Fibroblast of skin of scalp (primary cell): ENCODE results near the gene PDS5A. TPM values are rescaled to one million over a fixed set of nuclear protein-coding genes. Genes with fewer than 3 reads are reported as not detected.
"Not testable (repeated sequence)": the region's sequence is repeated elsewhere in the genome, so short reads cannot be mapped to it uniquely, and the experiment has no call there.

Experiments
- DNase-seq: peaks from one replicate; pipeline ENCODE4 v3.0.0-alpha.2; 2013
- polyA plus RNA-seq, 2 experiments: library from polyadenylated mRNA; unstranded; fragments of 120-200 nt; gene quantifications; one replicate each; pipeline ENCODE4 v1.2.1, GENCODE V29; 2013; ENCODE audit not compliant: insufficient read length in 2 of 2

The PDS5A gene, protein sequence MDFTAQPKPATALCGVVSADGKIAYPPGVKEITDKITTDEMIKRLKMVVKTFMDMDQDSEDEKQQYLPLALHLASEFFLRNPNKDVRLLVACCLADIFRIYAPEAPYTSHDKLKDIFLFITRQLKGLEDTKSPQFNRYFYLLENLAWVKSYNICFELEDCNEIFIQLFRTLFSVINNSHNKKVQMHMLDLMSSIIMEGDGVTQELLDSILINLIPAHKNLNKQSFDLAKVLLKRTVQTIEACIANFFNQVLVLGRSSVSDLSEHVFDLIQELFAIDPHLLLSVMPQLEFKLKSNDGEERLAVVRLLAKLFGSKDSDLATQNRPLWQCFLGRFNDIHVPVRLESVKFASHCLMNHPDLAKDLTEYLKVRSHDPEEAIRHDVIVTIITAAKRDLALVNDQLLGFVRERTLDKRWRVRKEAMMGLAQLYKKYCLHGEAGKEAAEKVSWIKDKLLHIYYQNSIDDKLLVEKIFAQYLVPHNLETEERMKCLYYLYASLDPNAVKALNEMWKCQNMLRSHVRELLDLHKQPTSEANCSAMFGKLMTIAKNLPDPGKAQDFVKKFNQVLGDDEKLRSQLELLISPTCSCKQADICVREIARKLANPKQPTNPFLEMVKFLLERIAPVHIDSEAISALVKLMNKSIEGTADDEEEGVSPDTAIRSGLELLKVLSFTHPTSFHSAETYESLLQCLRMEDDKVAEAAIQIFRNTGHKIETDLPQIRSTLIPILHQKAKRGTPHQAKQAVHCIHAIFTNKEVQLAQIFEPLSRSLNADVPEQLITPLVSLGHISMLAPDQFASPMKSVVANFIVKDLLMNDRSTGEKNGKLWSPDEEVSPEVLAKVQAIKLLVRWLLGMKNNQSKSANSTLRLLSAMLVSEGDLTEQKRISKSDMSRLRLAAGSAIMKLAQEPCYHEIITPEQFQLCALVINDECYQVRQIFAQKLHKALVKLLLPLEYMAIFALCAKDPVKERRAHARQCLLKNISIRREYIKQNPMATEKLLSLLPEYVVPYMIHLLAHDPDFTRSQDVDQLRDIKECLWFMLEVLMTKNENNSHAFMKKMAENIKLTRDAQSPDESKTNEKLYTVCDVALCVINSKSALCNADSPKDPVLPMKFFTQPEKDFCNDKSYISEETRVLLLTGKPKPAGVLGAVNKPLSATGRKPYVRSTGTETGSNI (N-terminal part only)
- 34.2 TPM for polyA plus RNA-seq (2013, experiment 1 of 2; ENCODE audit: insufficient read length)
- 38.3 TPM for polyA plus RNA-seq (2013, experiment 2 of 2; ENCODE audit: insufficient read length)

DNA sequence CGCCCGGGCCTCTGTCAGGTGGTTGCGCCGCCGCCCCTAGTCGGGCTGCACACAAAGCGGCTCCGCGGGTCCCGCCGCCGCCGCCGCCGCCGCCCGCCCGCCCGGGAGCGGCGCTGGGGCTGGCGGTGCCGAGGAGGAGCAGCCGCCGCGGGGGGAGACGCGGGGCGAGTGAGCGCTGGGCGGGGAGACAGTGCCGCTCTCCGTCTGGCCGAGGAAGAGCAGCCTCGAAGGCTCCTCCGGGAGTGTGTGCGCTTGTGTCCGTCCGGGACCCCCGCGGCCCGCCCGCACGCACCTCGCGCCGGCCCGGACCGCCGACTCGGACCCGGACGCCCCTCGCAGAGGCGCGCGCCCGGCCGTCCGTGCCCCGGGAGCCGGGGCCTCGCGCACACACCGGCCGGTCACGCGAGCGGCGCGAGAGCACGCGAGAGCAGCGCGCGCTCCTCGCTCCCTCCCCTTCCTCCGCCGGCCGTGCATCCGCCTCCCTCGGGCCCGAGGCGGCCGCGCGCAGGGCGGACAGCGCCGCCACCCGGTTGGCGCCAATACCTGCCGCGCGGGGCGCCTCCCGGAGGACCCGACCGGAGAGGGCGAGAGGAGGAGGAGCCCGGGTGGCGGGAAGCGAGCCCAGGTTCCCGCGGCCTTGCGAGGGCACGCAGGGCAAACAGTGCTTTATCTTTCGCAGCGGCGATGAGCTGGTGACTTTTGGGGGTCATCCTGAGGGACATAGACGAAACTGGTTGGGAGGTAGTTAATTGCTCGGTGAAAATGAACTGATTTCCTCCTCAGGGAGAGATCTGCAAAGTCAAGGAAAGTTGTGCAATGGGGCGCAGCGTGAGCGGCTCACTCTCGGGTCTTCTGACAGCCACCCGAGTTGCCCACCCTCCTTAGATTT is at the start of gene PDS5A:
Gene PDS5A (minus strand): TSS at position 423 of the 889 bp plus-strand sequence. CDS start 1,334 bp downstream, outside the sequence.
- peak; percentile 93 for DNase-seq

DNA sequence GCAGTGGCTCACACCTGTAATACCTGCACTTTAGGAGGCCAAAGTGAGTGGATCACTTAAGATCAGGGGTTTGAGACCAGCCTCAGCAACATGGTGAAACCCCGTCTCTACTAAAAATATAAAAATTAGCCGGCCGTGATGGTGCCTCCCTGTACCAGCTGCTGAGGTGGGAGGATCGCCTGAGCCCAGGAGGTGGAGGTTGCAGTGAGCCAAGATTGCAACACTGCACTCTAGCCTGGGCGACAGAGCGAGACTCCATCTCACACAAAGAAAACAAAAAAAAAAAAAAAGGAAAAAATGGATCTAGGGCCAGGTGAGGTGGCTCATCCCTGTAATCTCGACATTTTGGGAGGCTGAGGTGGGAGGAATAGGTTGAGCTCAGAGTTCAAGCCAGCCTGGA is 46.3 kb upstream of the PDS5A start:
- not testable (repeated sequence) for DNase-seq

DNA sequence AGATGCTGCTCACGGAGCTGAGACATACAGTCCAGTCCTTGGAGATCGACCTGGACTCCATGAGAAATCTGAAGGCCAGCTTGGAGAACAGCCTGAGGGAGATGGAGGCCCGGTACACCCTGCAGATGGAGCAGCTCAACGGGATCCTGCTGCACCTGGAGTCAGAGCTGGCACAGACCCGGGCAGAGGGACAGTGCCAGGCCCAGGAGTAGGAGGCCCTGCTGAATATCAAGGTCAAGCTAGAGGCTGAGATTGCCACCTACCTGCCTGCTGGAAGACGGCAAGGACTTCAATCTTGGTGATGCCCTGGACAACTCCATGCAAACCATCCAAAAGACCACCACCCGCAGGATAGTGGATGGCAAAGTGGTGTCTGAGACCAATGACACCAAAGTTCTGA is 43.4 kb upstream of the PDS5A start:
- not testable (repeated sequence) for DNase-seq

DNA sequence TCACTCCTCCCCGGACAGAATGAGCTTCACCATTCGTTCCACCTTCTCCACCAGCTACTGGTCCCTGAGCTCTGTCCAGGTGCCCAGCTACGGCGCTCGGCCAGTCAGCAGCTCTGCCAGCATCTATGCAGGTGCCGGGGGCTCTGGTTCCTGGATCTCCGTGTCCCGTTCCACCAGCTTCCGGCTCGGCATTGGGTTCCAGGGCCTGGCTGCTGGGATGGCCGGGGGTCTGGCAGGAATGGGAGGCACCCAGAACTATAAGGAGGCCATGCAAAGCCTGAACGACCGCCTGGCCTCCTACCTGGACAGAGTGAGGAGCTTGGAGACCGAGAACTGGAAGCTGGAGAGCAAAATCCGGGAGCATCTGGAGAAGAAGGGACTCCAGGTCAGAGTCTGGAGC is 42.5 kb upstream of the PDS5A start:
- DNase-seq = no peak

DNA sequence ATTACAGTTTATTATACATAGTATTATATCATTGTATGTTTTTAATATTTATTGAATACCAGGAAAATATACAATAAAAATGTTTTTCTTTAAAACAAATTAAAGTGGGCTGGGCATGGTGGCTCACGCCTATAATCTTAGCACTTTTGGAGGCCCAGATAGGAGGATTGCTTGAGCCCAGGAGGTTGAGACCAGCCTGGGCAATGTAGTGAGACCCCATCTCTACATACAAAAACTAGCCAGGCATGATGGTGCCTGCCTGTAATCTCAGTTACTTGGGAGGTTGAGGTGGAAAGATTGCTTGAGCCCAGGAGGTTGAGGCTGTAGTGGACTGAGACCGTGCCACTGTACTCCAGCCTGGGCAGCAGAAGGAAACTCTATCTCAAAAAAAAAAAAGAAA is 38.3 kb upstream of the PDS5A start:
- DNase-seq = no peak

DNA sequence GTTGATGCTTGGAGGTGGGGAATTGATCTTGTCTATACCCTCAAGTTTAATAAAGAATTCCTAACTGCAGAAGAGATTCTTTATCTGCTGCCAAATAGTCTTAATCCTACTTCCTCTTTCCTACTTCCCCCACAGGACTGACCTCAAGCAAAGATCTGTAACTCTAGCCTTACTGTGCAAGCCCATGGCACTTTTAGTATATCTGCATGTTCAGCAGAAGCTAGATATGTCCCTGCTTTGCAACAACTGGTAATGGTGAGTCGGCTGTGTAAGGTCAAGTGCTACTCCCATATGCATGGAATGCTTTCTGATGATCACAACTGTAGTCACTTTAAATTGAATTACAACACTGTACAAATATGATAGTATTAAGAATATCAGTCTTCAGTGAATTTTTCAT is 26.3 kb upstream of the PDS5A start:
- peak; percentile 37 for DNase-seq

DNA sequence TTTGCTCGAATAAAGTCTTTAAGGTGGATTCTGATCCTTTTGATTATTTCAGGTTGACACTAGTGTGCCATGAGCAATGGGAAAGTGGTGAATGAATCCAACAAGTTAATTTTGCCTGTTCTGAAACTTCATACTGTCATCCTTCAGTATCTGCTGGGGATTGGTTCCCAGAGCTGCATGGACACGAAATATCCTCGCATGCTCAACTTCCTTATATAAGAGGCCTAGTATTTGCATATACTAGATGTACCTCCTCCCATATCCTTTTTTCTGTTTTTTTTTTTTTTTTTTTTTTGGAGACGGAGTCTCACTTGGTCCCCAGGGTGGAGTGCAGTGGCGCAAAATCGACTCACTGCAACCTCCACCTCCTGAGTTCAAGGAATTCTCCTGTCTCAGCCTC is 23.0 kb upstream of the PDS5A start:
- no peak for DNase-seq

DNA sequence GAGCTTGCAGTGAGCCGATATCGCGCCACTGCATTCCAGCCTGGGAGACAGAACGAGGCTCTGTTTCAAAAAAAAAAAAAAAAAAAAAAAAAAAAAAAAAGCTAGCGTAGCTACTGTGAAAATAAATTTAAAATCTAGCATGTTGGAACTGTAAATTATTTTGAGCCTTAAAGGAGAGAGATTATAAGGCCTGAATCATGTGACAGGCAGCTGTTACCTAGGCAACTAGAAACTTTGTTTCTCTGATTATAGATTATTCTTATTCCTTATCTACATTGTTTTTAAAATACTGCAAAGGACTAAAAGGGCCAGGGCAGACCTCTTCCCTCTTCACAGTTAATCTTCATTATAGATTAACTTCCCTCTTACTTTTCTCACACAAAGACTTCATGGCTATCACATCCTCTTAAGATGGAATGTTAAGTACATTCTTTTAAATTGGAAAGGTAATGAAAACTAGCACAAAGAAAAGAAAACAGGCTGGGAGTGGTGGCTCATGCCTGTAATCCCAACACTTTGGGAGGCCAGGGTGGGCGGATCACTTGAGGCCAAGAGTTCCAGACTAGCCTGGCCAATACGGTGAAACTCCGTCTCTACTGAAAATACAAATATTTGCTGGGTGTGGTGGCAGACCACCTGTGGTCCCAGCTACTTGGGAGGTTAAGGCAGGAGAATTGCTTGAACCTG is 21.1 kb upstream of the PDS5A start:
- no peak for DNase-seq

DNA sequence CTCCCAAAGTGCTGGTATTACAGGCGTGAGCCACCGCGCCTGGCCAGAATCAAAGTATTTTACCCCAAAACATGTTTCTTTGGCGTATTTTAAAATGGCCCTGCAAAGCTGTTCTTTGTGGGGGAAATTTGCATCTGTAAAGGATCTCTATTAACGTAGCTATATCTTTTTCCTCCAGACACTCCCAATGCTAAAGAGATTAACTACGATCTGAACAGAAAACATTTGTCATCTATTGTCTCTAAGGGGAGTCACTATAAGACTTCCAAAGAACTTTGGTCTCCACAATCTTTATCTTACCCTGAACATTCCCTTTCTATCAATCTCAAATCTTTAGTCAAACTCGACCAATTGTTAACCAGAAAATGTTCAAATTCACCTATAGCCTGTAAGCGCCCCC is 19.1 kb upstream of the PDS5A start:
- no peak for DNase-seq

DNA sequence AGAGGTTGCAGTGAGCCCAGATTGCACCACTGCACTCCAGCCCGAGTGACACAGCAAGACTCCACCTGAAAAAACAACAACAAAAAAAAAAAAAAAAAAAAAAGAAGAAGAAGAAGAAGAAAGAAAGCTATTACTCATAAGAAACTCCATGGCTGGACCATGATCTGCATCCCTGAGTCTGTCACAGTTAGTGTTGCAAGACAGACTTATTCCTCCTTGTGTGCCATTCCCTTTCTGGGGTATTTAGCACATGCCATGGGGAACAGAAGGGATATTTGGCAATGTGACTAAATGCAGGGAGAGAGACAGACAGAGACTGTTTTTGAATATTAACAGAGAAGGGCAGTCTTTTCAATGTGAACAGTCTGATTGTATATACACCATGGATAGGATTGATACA is 16.7 kb upstream of the PDS5A start:
- no peak for DNase-seq

DNA sequence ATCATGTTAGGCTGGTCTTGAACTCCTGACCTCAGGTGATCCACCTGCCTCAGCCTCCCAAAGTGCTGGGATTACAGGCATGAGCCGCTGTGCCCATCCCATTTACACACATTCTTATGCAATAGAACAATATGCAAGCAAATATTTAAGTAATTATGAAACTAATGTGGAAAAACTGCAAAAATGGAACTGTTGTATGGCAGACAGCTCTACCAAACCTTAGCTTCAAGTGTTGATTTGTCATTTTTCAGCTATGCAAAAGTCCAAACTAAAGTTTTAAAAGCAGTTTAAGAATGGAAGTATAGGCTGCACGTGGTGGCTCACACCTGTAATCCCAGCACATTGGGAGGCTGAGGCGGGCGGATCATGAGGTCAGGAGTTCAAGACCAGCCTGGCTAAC is 11.7 kb upstream of the PDS5A start:
- DNase-seq = not testable (repeated sequence)

DNA sequence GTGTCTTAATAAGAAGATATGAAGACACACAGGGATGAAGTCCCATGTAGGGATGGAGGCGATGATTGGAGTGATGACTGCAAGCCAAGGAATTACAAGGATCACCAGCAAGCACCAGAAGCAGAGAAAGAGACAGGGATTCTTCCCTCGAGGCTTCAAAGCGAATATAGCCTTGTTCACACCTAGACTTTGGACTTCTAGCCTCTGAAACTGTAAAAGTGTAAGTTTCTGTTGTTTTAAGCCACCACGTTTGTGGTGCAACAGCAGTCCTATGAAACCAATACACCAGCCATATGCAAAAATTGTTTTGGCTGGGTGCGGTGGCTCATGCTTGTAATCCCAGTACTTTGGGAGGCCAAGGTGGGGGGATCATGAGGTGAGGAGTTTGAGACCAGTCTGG is 9.8 kb upstream of the PDS5A start:
- DNase-seq = no peak

DNA sequence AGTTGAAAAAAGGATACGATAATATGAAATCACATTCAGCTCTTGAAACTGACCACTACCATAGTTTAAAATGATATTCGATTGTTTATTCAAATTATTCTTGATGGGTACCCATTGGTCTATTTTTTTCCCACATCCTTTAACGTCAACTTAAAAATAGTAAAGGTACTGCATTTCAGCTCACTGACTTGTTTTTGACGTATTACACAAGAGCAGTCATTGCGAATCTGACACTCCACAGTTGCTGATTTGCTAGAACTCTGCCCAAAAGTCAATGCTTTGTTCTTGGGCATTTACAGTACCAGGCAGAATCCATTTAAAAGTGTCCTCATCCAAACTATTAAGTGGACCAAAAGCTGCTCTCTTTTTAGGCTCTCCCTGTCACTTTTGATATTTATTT is 1.2 kb upstream of the PDS5A start:
- DNase-seq = no peak

DNA sequence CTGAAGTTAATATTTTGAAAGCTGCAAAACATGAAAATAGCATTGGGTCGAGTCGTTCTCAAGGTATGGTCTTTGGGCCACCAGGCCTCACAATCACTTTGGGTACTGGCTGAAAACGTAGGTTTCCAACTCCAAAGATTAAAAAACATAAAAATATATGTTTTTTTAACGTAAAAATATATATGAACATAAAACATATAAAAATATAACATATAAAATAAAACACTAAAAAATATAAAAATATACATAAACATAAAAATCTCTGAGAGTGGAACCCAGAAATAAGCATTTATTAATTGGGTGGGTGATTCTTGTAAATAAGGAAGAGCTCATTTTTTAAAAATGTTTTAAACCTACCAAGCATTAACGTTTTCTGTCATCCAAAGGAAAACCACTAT is 666 bp upstream of the PDS5A start:
- DNase-seq = no peak

DNA sequence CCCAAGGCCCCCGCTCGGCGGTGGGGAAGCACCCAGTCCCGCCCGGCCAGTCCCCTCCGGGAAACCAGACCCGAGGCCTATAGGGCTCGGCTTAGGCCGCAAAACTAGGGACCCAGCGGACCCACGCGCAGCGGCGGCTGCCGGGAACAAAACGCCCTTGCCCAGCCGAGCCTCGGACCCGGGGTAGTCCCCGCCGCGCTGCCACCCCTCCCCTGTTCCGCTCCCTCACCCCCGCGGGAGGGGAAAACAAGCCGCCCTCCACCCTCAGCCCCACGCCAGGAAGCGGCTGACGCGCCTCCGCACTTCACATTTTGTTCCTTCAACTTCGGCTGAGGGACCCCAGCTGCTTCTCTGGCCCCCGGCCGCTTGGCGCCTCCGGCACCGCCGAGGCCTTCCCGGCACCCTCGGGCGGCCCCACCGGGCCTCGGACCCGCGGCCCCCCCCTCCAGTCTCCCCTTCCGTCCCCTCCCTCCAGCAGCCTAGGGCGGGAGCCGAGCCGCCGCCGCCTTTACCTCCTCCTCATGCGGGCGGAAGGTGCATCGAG is 694 bp downstream of the PDS5A start:
- no peak for DNase-seq

DNA sequence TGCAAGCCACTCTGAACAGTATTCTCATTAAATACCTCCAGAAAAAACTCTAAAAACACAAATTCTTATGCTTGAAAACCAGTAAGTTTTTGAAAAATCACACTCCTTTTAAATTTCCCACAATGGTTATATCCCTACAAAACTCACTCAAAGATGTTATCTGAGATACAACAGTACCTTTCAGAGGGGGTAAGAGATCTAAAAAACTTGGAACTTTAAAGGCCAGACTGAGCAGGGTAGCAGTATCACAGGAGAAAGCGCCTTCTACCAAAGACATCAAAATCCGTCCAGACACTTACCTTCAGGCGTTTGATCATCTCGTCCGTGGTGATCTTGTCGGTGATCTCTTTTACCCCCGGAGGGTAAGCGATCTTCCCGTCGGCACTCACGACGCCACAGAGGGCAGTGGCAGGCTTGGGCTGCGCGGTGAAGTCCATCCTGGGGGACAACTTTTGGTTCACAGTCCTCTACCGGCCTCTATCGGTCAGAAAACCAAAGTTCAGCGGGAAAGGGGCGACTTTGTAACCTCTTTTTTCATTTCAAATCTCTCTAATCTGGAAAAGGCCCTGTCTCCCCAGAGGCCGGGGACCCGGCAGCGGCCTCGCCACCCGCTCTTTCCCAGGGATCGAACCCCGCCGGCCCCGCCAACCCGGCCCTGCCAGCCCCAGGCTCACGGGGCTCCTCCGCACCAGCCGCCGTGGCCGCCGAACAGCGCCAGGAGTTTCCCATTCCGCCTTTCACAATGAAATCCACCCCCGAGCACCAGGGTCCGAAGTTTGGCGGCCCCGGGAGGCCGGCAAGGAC is 1.4 kb downstream of the PDS5A start:
- DNase-seq = peak; percentile 83

DNA sequence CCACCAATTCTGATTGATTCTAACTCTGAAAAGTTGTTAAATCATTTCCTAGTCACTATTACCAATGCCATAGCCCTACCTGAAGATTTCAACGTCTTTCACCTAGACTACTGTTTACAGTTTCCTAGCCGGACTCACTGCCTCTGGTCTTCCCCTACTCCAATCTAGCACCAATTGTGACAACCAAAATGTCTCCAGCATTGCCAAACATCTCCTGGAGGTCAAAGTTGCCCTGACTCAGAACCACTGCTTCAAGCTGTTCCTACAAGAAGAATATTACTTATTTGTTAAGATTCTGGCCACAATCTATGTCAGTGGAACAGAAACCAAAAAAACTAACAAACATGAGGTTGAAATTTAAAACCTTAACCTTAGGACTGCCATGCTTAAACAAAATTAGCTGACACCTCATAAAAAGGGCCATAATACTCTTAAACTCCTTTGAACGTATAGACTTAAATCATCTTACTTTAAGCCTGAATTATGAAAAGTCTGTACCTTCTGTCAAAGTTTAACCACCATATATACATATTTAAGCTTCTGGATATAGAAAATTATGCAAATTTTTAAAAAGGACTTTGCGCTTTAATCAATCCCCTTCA is 2.1 kb downstream of the PDS5A start:
- DNase-seq = no peak

DNA sequence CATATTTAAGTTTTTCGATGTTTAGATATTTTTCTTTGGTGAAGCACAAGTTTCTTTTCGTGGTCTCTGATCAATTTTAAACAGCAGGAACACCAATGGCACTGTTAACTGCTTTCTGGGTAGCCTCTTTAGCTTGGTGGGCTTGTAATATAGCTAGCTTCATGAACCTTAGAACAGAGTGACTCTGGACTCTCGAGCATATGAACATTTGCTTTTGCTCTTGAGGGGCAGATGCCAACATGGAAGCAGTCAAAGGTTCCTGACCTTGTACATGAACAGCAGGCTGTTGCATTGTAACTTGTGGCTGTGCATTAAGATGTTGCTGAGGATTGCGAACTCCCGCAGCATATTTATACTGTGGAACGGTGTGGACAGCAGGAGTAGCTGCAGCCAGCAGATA is 4.7 kb downstream of the PDS5A start:
- DNase-seq = not testable (repeated sequence)
